ENCODE measurements around the gene CXCL9. TPM values are rescaled to one million over a fixed set of nuclear protein-coding genes. Genes with fewer than 3 reads are reported as not detected.
"Not testable (repeated sequence)": the region's sequence is repeated elsewhere in the genome, so short reads cannot be mapped to it uniquely, and the experiment has no call there.

Gene CXCL9
- total RNA-seq (2014; rRNA removed; shearing (Covaris generic); ENCODE audit: low replicate concordance) = not detected in 2 replicates

DNA sequence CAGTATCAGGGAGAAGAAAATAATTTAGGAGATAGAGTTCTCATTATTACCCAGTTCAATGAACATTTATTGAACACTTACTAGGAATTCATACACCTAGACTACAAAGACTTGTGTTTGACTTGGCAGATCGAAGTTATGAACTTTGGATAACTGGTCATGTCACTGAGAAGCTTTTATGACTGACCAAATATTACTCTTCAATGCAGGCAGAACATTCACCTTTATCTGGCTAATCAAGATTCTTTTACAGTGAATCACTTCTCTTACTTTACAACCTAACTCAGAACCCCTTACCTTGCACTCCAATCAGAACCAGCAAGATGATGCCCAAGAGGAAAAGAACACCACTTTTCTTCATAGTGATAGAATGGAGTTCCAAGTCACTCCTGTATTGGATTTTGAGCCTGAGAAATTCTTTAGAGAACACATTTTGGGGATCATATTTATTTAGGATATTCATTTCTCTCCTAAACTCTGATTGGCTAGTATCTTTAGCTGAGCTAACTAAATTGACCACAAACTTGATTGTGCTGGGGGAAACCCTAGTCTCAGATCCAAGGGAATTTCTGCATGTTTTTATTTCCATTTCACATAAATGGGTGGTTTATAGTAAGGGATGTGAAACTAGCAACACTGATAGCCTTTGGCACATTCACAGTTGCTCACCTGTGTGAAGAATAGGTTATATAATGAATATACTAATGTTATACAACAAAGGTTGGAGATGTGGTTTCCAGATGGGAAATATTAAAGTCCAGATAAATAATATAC lies at the start of gene CXCL9:
Gene CXCL9 (minus strand): TSS at position 421 of the 774 bp plus-strand sequence. CDS start 60 bp downstream, at position 361.
- H3K27me3 ChIP-seq = no peaks in the 10 kb centered on the region
- DNase-seq = no peak
- no peaks in the 10 kb centered on the region for H3K36me3 ChIP-seq
- no peak within 1 kb of the TSS for H3K4me3 ChIP-seq
- H3K9me3 ChIP-seq = no peaks in the 10 kb centered on the region

DNA sequence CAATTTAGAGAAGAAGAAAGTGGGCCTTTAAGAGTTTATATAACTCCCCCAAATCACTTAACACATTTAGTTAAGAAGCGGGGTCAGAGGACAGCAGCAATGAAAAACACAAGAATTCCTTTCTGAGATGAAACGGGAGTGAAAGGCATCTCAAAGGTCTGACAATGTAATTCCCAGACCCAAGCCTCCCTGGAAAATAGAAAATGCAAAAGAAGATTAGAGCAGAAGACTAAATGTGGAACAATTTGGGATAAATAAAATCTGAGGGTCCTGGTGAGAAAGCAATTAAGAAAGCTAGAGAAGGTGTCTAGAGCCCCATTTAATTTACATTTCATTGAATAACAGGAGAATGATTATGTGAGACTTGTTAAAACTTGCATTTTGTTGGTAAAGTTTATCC lies 48.1 kb upstream of the CXCL9 start:
- Histone ChIP-seq H3K9me3 (no peaks in the 10 kb centered on the region), H3K27me3 (no peaks in the 10 kb centered on the region; the same call in 1 of the 2 replicates), H3K4me3 (no peak overlapping the region), H3K36me3 (no peaks in the 10 kb centered on the region)
- no peak for DNase-seq

- no peak overlapping the region for H3K4me3 ChIP-seq
- H3K9me3 ChIP-seq = no peaks in the 10 kb centered on the region
- H3K36me3 ChIP-seq = no peaks in the 10 kb centered on the region
- no peaks in the 10 kb centered on the region; the same call in 1 of the 2 replicates for H3K27me3 ChIP-seq
- no peak for DNase-seq
These were observed 47.7 kb upstream of the CXCL9 start for GRCh38 chr4:76055016-76055415.

- H3K27me3 ChIP-seq = no peaks in the 10 kb centered on the region; the same call in 1 of the 2 replicates
- no peak for DNase-seq
- H3K36me3 ChIP-seq = no peaks in the 10 kb centered on the region
- no peak overlapping the region for H3K4me3 ChIP-seq
- H3K9me3 ChIP-seq = no peaks in the 10 kb centered on the region
These were observed 46.4 kb upstream of the CXCL9 start for GRCh38 chr4:76053730-76054129.

GRCh38 chr4:76050560-76051050 lies 43.3 kb upstream of the CXCL9 start:
- not testable (repeated sequence) for DNase-seq

GRCh38 chr4:76049860-76050416 lies 42.6 kb upstream of the CXCL9 start:
- H3K36me3 ChIP-seq, H3K4me3 ChIP-seq, DNase-seq, H3K9me3 ChIP-seq, H3K27me3 ChIP-seq: not testable (repeated sequence)

More at GRCh38 chr4:76050560-76051050, 43.3 kb upstream of the CXCL9 start:
- H3K4me3 ChIP-seq, H3K27me3 ChIP-seq, H3K36me3 ChIP-seq, H3K9me3 ChIP-seq: not testable (repeated sequence)

- H3K36me3 ChIP-seq, H3K27me3 ChIP-seq, H3K9me3 ChIP-seq, H3K4me3 ChIP-seq, DNase-seq: not testable (repeated sequence)
These were observed 37.4 kb upstream of the CXCL9 start for GRCh38 chr4:76044686-76045085.

DNA sequence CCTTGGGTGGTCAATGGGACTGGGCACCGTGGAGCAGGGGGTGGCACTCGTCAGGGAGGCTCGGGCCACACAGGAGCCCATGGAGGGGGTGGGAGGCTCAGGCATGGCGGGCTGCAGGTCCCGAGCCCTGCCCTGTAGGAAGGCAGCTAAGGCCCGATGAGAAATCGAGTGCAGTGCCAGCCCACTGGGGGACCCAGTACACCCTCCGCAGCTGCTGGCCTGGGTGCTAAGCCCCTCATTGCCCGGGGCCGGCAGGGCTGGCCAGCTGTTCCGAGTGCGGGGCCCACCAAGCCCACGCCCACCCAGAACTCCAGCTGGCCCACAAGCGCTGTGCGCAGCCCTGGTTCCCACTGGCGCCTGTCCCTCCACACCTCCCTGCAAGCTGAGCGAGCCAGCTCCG lies 36.0 kb upstream of the CXCL9 start:
- H3K4me3 ChIP-seq, H3K27me3 ChIP-seq, H3K36me3 ChIP-seq, DNase-seq, H3K9me3 ChIP-seq: not testable (repeated sequence)

- not testable (repeated sequence) for DNase-seq, H3K4me3 ChIP-seq, H3K27me3 ChIP-seq, H3K36me3 ChIP-seq, H3K9me3 ChIP-seq
These were observed 35.1 kb upstream of the CXCL9 start for GRCh38 chr4:76042241-76042998.

DNA sequence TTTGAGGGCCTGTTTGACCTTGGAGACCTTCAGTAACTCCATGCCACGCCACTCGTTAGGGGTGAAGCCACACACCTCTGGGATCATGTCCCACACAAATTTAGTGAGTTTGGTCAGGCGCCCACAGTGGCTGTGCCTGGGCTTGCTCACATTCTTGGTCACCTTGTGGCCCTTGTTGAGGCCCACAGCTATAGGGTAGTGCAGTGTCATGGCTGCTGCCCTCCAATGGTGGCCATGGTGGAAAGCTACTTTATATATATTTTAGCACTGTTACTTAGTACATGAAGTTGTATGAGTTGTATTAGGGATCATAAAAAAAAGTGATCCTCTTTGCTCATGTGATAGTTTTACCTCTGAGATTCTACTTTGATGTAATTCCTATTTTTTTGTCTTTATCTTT lies 29.5 kb upstream of the CXCL9 start:
- H3K9me3 ChIP-seq = no peaks in the 10 kb centered on the region
- H3K4me3 ChIP-seq = no peak overlapping the region
- no peaks in the 10 kb centered on the region for H3K27me3 ChIP-seq
- H3K36me3 ChIP-seq = no peaks in the 10 kb centered on the region
- no peak for DNase-seq

DNA sequence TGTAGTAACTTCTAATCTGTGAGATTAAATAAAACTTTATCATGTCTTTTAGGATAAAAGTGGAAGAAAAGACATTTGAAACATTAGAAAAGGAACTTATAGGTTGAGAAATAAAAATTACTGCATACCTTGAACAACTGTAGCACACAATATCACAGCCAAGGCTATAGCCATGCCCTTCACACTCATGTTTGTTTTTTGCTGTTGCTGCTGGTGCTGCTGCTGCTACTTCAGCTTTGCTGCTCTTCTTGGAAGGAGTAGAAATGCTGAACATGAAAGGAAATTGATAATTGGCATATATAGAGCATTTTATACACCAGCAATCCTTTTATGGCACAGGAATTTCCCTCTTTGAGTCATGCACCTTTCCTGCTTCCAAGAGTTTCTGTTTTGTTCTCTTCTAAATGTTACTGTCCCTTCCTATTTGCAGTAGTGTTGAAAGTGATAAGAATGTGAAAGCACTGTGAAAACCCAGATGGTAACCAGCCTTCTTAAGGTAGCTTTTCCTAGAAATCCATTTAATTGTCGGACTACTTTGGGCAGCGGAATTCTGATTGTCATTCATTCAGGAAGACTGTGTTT lies 28.6 kb upstream of the CXCL9 start, which contains the start of gene CXCL11:
Gene CXCL11 (minus strand): TSS at position 272 of the 582 bp plus-strand sequence. CDS start 83 bp downstream, at position 189.
- DNase-seq = no peak

GRCh38 chr4:76035141-76035540 lies 27.8 kb upstream of the CXCL9 start:
- DNase-seq = no peak
- no peaks in the 10 kb centered on the region for H3K36me3 ChIP-seq

More for the DNA sequence above, 28.6 kb upstream of the CXCL9 start, which contains the start of gene CXCL11:
- no peak within 1 kb of the TSS for H3K4me3 ChIP-seq
- no peaks in the 10 kb centered on the region for H3K27me3 ChIP-seq
- H3K9me3 ChIP-seq = no peaks in the 10 kb centered on the region
- no peaks in the 10 kb centered on the region for H3K36me3 ChIP-seq

DNA sequence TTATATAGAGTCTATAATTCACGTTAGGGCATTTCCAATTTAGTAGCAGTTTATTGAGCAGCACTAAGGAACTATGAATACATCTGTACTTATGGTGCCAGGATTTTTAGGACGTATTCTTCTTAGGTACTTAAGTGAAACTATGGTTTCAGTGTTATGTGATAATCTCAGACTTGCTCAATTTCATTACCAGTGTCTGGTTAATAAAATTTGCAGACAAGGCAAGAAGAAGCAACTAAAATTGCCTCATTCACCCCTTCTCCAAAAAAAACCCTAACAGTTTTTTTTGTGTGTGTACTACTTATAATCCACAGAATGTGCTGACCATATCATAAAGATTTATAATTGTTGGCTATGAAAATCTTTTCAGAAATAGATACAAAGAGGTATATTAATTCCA lies 22.0 kb upstream of the CXCL9 start:
- Histone ChIP-seq H3K4me3 (no peak overlapping the region), H3K9me3 (no peaks in the 10 kb centered on the region), H3K27me3 (no peaks in the 10 kb centered on the region), H3K36me3 (no peaks in the 10 kb centered on the region)
- no peak for DNase-seq

More at GRCh38 chr4:76035141-76035540, 27.8 kb upstream of the CXCL9 start:
- Histone ChIP-seq H3K4me3 (no peak overlapping the region), H3K9me3 (no peaks in the 10 kb centered on the region), H3K27me3 (no peaks in the 10 kb centered on the region)

DNA sequence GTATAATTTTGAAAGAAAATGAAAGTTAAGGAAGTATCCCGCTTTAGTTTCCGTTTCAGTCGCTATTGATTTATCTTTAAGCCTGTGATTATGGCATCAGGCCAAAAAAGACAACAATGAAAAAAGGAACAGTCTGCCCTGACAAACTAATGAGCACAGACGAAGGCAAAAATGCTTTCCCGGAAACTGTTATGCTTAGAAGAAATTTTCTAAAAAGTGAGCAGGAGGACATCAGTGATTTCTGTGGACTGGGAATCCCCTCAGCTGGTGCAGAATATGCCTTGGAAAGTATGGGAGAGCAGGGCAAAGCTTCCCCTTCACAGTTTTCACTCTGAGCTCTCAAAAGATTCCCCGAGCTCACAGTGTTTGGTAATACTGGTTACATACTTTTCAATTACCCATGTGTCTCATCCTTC lies 21.0 kb upstream of the CXCL9 start:
- DNase-seq = no peak
- Histone ChIP-seq H3K4me3 (peak overlapping the region; percentile 30), H3K27me3 (no peaks in the 10 kb centered on the region), H3K36me3 (no peaks in the 10 kb centered on the region), H3K9me3 (no peaks in the 10 kb centered on the region)

- Histone ChIP-seq H3K9me3 (no peaks in the 10 kb centered on the region), H3K4me3 (no peak overlapping the region), H3K36me3 (no peaks in the 10 kb centered on the region), H3K27me3 (no peaks in the 10 kb centered on the region)
- no peak for DNase-seq
These were observed 16.8 kb upstream of the CXCL9 start for GRCh38 chr4:76024065-76024464.

DNA sequence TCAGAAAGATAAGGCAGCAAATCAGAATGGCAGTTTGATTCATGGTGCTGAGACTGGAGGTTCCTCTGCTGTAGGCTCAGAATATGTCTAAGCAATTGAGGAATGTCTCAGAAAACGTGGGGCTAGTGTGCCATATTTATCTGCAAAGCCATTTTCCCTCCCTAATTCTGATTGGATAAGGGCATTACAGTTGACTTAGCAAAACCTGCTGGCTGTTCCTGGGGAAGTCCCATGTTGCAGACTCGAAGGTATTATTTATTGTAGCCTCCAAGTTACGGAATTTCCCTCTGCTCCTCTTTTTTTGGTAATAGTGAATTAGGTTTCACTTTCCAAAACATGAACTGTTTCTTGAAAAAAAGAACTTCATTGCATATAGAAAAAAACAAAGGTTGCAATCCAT lies 16.1 kb upstream of the CXCL9 start, which contains the start of gene CXCL10:
Gene CXCL10 (minus strand): TSS at position 109 of the 400 bp plus-strand sequence. CDS start 66 bp downstream, at position 43.
- no peak for DNase-seq
- H3K4me3 ChIP-seq = no peak within 1 kb of the TSS
- H3K36me3 ChIP-seq = no peaks in the 10 kb centered on the region
- no peaks in the 10 kb centered on the region for H3K27me3 ChIP-seq
- H3K9me3 ChIP-seq = no peaks in the 10 kb centered on the region

Data from MG63 (cell line).